HL-60 (cell line): ENCODE results near the gene MSI2.

ENCODE experiments used
- CTCF ChIP-seq: IDR thresholded peaks from one replicate; pipeline ENCODE4 v1.5.1; 2011; ENCODE audit warnings: low read length, control low read depth, inconsistent platforms; ENCODE audit not compliant: insufficient read depth
- POLR2AphosphoS5 ChIP-seq: IDR thresholded peaks from 2 replicates; pipeline ENCODE4 v1.6.1; 2012; ENCODE audit warnings: low read depth
- SPI1 ChIP-seq: IDR thresholded peaks from 2 replicates; pipeline ENCODE4 v1.6.1; 2012; ENCODE audit warnings: low read depth, mild to moderate bottlenecking, borderline replicate concordance

- no peak for TF ChIP-seq SPI1
- no peak for TF ChIP-seq CTCF
- TF ChIP-seq POLR2AphosphoS5, result no peak
These were observed 149.3 kb downstream of the MSI2 start for GRCh38 chr17:57405491-57406072.
